ENCODE data around the gene TLE3.

TLE3 gene

DNA sequence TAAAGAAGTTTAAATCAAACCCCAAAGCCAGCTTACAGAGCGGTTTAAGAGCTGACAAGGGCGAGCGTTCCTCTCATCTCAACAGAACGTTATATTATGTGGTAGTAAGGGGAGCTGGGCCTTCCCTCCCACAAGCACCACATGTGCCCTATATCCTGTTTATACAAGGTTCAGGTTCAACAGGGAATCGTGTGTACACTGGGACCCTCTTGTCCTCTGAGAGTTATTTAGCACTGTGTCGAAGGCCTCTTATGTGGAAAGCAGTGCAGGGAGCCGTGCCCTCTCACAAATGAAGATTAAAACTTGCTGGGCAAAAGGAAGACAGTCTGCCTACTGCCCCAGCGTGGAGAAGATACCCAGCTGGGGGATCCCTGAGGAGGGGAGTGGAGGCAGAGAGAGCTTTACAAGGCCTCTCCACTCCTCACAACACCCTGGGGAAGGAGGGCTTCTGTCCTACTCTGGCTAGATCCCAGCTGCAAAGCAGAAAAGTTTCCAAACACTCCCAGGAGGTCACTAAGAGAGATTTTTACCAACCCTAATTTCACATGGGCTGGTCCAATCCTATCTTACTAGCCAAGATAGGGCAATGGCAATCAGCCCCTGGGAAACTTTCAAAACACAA, 2.9 kb downstream of the TLE3 start:
- peak overlapping the region; percentile 96 for H3K4me3 ChIP-seq (ENCODE audit: low read depth, low read length)
- DNase-seq (ENCODE audit: low read depth), result no peak
- TF ChIP-seq, protein P1, sequence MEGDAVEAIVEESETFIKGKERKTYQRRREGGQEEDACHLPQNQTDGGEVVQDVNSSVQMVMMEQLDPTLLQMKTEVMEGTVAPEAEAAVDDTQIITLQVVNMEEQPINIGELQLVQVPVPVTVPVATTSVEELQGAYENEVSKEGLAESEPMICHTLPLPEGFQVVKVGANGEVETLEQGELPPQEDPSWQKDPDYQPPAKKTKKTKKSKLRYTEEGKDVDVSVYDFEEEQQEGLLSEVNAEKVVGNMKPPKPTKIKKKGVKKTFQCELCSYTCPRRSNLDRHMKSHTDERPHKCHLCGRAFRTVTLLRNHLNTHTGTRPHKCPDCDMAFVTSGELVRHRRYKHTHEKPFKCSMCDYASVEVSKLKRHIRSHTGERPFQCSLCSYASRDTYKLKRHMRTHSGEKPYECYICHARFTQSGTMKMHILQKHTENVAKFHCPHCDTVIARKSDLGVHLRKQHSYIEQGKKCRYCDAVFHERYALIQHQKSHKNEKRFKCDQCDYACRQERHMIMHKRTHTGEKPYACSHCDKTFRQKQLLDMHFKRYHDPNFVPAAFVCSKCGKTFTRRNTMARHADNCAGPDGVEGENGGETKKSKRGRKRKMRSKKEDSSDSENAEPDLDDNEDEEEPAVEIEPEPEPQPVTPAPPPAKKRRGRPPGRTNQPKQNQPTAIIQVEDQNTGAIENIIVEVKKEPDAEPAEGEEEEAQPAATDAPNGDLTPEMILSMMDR (IDR thresholded peaks at IDR 0.05; ENCODE audit: low read depth, low read length, missing control alignments), result no peak

DNA sequence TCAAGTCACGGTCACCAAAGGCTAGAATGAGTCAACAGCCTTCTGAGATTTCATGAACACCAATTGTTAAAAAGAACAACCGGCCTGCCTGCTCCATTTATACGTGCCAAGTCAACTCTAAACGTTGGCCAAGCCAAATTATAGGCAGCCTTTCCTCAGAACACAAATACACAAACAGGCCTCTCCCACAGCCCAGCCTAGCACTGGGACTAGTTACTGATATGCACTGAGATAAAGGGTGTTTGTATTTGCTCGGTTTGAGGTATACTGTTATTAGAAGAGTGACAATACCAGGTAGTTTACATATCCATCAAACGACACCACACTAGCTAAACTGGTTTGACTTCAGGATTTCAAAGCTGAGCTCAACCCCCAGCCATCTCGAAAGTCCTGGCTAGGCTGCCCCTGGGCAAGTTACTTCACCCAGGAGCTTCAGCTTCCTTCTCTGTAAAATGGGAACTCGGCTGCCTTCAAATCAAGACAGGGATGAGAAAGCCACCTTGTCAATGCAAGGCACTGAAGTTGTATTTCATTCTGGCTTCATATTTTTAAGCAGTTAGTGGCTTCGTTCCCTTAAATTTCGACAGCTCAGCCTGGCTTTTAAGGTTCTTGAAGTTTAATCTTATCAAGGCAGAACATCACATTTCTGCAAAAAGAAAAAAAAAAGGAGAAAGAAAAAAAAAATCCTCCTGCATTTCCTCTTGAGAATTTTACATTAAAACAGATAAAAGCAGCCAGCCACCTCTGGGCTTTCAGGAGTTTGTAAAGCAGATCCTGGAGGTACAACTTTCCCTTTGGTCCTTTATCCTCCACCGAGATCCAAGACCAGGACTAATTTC, 4.0 kb downstream of the TLE3 start:
- TF ChIP-seq, protein P1 (IDR thresholded peaks at IDR 0.05; ENCODE audit: low read depth, low read length, missing control alignments), result no peak
- DNase-seq (ENCODE audit: low read depth), result no peak
- H3K4me3 ChIP-seq (ENCODE audit: low read depth, low read length), result no peak overlapping the region

DNA sequence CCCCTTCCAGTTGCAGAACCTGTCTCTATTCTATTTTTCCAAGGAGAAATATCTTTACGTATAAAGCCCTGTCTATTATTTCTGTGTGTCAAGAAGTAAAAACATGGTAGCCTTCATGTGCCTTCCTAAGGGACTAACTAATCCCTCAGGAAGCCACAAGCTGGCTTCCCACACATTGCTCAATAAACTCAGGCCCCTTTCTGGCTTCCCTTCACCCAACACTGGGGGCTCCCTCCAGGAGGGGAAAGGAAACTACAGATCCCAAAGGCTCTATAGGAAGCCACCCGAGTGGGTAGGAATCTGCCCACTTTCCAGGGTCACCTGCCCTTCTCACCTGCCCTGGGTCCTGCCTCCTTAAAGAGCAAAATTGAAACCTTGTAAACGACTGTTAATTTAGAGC, 4.6 kb downstream of the TLE3 start:
- no peak overlapping the region for H3K4me3 ChIP-seq (ENCODE audit: low read depth, low read length)
- TF ChIP-seq, protein P1 (IDR thresholded peaks at IDR 0.05; ENCODE audit: low read depth, low read length, missing control alignments), result no peak
- DNase-seq (ENCODE audit: low read depth), result no peak

DNA sequence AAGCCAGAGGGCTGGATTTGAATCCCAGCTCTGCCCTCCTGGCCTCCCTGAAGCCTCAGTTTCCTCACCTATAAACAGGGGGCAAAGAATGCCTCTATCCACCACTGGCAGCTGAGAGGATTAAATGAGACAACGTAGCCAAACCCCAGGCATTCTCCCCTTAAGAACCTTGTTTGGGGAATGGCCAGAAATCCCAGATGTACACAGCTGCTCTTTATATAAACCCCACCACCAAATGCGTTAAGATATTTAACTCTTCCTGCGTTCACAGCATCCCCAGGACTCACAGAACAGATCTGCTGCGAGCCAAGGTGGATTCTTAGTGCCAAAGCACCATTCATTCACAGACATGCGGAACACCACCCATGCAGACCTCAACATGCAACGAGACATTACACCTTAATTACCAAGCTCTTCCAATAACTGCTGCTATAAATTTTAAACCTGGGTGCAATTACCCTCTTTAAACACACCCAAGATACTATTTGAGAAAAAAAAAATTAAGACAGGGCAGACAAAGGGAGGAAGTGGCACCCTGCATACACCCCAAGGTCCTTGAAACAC, 5.2 kb downstream of the TLE3 start:
- TF ChIP-seq, protein P1 (IDR thresholded peaks at IDR 0.05; ENCODE audit: low read depth, low read length, missing control alignments), result no peak
- DNase-seq (ENCODE audit: low read depth), result no peak
- H3K4me3 ChIP-seq (ENCODE audit: low read depth, low read length), result no peak overlapping the region

DNA sequence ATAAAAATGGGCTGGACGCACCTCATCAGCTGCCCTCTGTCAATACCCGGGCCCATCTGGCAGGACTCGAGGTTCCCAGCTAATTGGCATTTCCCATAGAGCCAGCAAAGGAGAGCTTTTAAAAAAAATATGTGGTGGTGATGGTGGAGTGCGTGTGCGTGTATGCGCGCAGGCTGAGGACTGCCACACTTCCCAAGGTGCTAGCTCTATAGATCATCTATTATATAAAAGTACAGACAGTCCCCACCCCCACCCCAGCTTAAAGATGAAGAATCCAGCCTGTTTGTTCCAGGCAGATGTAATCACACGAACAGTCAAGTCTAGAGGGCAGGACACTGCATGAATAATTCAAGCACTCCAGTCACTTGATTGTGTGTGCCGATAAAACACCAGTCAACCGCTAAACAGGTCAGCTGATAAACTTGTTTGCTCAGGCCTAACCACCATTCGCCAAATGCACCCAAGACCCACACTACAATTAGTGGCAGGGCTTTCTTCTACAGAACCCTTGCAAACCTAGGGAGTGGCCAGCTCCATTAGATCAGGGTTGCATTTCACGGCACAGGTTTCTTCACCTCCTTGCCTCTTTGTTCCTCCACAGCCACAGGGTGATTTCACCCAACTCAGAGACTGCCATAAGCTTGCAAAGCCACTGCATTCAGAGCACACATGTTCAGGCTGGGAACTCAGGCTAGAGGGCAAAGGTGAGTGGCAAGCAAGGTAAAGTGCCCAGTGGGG, 5.8 kb downstream of the TLE3 start:
- H3K4me3 ChIP-seq (ENCODE audit: low read depth, low read length), result no peak overlapping the region
- no peak for DNase-seq (ENCODE audit: low read depth)

More for the DNA sequence above, 5.8 kb downstream of the TLE3 start:
- TF ChIP-seq, protein P1 (IDR thresholded peaks at IDR 0.05; ENCODE audit: low read depth, low read length, missing control alignments), result no peak
